ENCODE measurements around the gene GLT6D1.

The GLT6D1 gene

GRCh38 chr9:135664801-135665794 lies 25.8 kb upstream of the GLT6D1 start:
- no peak overlapping the region for H3K4me3 ChIP-seq (ENCODE audit: low read length)
- TF ChIP-seq, protein P1, sequence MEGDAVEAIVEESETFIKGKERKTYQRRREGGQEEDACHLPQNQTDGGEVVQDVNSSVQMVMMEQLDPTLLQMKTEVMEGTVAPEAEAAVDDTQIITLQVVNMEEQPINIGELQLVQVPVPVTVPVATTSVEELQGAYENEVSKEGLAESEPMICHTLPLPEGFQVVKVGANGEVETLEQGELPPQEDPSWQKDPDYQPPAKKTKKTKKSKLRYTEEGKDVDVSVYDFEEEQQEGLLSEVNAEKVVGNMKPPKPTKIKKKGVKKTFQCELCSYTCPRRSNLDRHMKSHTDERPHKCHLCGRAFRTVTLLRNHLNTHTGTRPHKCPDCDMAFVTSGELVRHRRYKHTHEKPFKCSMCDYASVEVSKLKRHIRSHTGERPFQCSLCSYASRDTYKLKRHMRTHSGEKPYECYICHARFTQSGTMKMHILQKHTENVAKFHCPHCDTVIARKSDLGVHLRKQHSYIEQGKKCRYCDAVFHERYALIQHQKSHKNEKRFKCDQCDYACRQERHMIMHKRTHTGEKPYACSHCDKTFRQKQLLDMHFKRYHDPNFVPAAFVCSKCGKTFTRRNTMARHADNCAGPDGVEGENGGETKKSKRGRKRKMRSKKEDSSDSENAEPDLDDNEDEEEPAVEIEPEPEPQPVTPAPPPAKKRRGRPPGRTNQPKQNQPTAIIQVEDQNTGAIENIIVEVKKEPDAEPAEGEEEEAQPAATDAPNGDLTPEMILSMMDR (conservative IDR thresholded peaks at IDR 0.05; ENCODE audit: low read depth, low read length), result no peak
- DNase-seq (ENCODE audit: low read depth), result no peak

DNA sequence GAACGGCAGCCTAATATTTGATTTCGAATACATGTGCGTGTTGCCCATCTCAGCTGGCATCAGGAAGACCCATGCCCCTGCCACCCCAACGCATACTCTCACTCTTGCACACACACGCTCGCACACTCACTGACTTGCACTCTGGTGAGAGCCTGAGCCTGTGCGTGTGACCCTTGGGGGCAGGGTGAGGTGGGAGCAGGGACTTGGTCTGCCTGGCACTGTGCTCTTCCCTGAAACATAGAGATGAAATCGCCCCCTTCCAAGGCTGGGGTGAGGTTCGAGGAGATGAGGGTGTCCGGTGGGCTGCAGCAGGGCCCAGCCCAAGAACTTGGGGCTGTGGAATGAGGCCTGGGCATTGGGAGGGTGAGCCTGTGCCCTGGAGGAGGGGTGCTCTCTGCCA lies 24.9 kb upstream of the GLT6D1 start:
- TF ChIP-seq, protein P1 (conservative IDR thresholded peaks at IDR 0.05; ENCODE audit: low read depth, low read length), result no peak
- DNase-seq (ENCODE audit: low read depth), result no peak
- H3K4me3 ChIP-seq (ENCODE audit: low read length), result no peak overlapping the region

DNA sequence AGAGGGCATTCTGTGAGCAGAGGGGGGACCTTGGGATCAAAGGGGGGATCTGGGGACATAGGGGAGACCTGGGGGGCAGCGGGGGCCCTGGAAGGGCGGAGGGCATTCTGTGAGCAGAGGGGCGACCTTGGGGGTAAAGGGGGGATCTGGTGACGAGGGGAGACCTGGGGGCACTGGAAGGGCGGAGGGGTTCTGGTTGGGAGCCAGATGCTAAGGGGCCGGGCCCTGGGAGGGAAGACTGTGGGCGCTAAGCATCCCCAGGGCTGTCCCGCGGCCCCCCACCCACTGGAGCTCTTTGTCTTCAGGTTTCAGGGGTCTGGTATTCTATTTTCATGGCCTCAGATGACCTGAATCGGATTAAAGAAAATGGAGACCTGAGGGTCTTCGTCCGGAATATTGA lies 24.5 kb upstream of the GLT6D1 start:
- no peak overlapping the region for H3K4me3 ChIP-seq (ENCODE audit: low read length)
- DNase-seq (ENCODE audit: low read depth), result no peak

GRCh38 chr9:135663451-135663770 lies 24.1 kb upstream of the GLT6D1 start:
- no peak overlapping the region for H3K4me3 ChIP-seq (ENCODE audit: low read length)
- no peak for DNase-seq (ENCODE audit: low read depth)
- TF ChIP-seq, protein P1 (conservative IDR thresholded peaks at IDR 0.05; ENCODE audit: low read depth, low read length), result no peak

More for the DNA sequence above, 24.5 kb upstream of the GLT6D1 start:
- TF ChIP-seq, protein P1 (conservative IDR thresholded peaks at IDR 0.05; ENCODE audit: low read depth, low read length), result no peak

DNA sequence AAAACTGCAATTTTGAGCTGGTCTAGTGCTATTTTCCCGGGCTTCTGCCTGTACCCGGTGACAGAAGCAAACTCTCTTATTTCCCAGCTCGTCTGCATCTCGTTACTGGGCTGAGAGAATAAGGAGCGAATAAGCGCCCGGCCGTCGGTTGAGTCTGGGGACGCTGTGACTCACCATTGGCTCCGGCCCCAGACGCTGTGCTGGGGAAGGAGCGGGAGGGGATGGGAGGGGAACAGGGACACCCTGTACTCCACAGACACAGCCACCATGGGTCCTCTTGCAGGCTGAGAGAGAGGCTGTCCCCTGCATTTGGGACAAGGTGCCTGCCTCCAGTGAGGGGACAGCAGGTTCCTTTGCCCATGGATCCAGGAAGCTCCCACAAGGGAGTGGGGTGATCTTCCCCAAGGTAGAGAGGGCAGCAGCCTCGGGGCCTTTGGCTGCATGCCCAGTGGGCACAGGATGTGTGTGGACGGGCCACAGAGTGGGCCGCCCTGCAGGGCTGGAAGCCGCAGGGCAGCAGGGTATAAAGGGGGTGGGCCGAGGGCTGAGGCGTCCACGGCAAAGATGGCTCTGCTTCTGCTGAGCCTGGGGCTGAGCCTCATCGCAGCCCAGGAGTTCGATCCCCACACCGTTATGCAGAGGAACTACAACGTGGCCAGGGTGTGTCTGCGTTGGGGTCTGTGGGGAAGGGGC lies 23.6 kb upstream of the GLT6D1 start, which contains the start of gene LCN9:
LCN9 (plus strand) TSS at position 552 of the 693 bp plus-strand sequence; CDS start at position 565, 13 bp downstream.
- TF ChIP-seq, protein P1 (conservative IDR thresholded peaks at IDR 0.05; ENCODE audit: low read depth, low read length), result no peak
- no peak within 1 kb of the TSS for H3K4me3 ChIP-seq (ENCODE audit: low read length)
- DNase-seq (ENCODE audit: low read depth), result no peak

DNA sequence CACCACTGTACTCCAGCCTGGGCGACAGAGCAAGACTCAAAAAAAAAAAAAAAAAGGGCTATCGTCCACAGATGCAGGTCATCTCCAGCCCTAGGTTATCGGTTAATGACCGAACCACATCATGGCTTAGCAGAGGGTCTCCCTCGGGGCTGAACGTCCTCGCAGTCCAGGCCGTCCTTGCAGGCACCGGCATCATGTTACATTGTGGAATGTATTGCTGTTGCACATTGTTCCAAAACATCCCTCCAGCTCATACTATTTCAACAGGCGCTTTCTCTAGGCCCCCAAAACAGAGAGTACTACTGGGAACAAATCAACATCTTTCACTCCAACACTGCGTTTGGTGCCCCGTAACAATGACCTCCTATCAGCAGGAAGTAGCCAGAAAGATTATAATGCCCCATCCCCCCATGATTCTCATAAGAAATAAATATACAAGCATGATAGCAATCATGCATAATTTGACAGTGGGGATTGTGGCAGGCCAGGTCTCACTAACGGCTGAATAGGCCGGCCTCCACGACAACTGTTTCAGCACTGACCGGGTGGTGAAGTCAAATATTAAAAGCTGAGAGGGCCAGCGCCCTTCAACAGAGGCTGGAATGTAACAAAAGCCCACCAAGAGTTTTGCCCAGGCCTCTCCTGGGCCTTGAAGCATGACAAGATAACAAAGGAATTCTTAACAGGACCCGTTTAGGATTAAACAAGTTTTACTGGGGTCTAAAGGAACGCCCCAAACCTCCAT lies 22.6 kb upstream of the GLT6D1 start:
- no peak overlapping the region for H3K4me3 ChIP-seq (ENCODE audit: low read length)
- TF ChIP-seq, protein P1 (conservative IDR thresholded peaks at IDR 0.05; ENCODE audit: low read depth, low read length), result no peak

More for the DNA sequence above, 22.6 kb upstream of the GLT6D1 start:
- no peak for DNase-seq (ENCODE audit: low read depth)

Data from retinal pigment epithelial cell (primary cell).